Activated naive CD8-positive, alpha-beta T cell treated with anti-CD3 and anti-CD28 coated beads, Interleukin-2, amount 50 U/mL, for 24 hours (primary cell): ENCODE measurements around the gene SUSD3.
"Not testable (repeated sequence)": the region's sequence is repeated elsewhere in the genome, so short reads cannot be mapped to it uniquely, and the experiment has no call there.

Experiments
- ATAC-seq: fragments of 150-1000 bp; cut with Tn5 transposase; one replicate; pipeline ENCODE4 v1.10.0; 2021
- DNase-seq: peaks from one replicate; pipeline ENCODE4 v3.0.0; 2021
- H3K27ac Mint-ChIP-seq: one replicate; pipeline ENCODE4 v1.8.0; 2021; ENCODE audit warnings: mild to moderate bottlenecking, mixed read lengths
- H3K27me3 Mint-ChIP-seq: one replicate; pipeline ENCODE4 v1.8.0; 2021; ENCODE audit warnings: mixed read lengths
- H3K36me3 Mint-ChIP-seq: one replicate; pipeline ENCODE4 v1.8.0; 2021; ENCODE audit warnings: low read depth, mixed read lengths
- H3K4me1 Mint-ChIP-seq: one replicate; pipeline ENCODE4 v1.8.0; 2021; ENCODE audit warnings: mixed read lengths
- H3K4me3 Mint-ChIP-seq: one replicate; pipeline ENCODE4 v1.8.0; 2021; ENCODE audit warnings: mild to moderate bottlenecking, moderate library complexity, mixed read lengths
- H3K9me3 Mint-ChIP-seq: one replicate; pipeline ENCODE4 v1.8.0; 2021; ENCODE audit warnings: mixed read lengths

Gene SUSD3

GRCh38 chr9:93110311-93110855 is 51.9 kb downstream of the SUSD3 start:
- no peaks in the 10 kb centered on the region for H3K9me3 Mint-ChIP-seq
- DNase-seq (no peak), ATAC-seq (no peak)
- no peak overlapping the region for H3K4me3 Mint-ChIP-seq
- H3K36me3 Mint-ChIP-seq, result peaks cover 12% of the 10 kb centered on the region
- no peaks in the 10 kb centered on the region for H3K27me3 Mint-ChIP-seq
- H3K27ac Mint-ChIP-seq, result no peak overlapping the region
- H3K4me1 Mint-ChIP-seq, result peaks cover 50% of the 10 kb centered on the region

GRCh38 chr9:93111001-93111370 is 52.5 kb downstream of the SUSD3 start:
- ATAC-seq (no peak), DNase-seq (no peak)
- H3K4me1 Mint-ChIP-seq, result peaks cover 44% of the 10 kb centered on the region
- H3K27ac Mint-ChIP-seq, result no peak overlapping the region
- H3K9me3 Mint-ChIP-seq, result no peaks in the 10 kb centered on the region
- no peaks in the 10 kb centered on the region for H3K27me3 Mint-ChIP-seq
- peaks cover 11% of the 10 kb centered on the region for H3K36me3 Mint-ChIP-seq
- no peak overlapping the region for H3K4me3 Mint-ChIP-seq

- ATAC-seq (peak; percentile 47), DNase-seq (no peak)
- peaks cover 10% of the 10 kb centered on the region for H3K36me3 Mint-ChIP-seq
- H3K27me3 Mint-ChIP-seq, result no peaks in the 10 kb centered on the region
- peaks cover 41% of the 10 kb centered on the region for H3K4me1 Mint-ChIP-seq
- no peak overlapping the region for H3K4me3 Mint-ChIP-seq
- H3K9me3 Mint-ChIP-seq, result no peaks in the 10 kb centered on the region
- no peak overlapping the region for H3K27ac Mint-ChIP-seq
Measured at GRCh38 chr9:93111371-93112115, 53.0 kb downstream of the SUSD3 start.

- Mint-ChIP-seq H3K4me3 (no peak overlapping the region), H3K9me3 (no peaks in the 10 kb centered on the region), H3K27me3 (no peaks in the 10 kb centered on the region), H3K36me3 (peaks cover 10% of the 10 kb centered on the region), H3K4me1 (peaks cover 33% of the 10 kb centered on the region), H3K27ac (no peak overlapping the region)
- ATAC-seq (no peak), DNase-seq (no peak)
Measured at GRCh38 chr9:93112116-93112863, 53.8 kb downstream of the SUSD3 start.

- DNase-seq, result no peak
Measured at GRCh38 chr9:93112864-93113389, 54.4 kb downstream of the SUSD3 start.

GRCh38 chr9:93114169-93114983 is 55.9 kb downstream of the SUSD3 start:
- Mint-ChIP-seq H3K4me3 (no peak overlapping the region), H3K4me1 (peaks cover 20% of the 10 kb centered on the region), H3K9me3 (no peaks in the 10 kb centered on the region), H3K27ac (peak overlapping the region; percentile 49), H3K36me3 (peaks cover 7% of the 10 kb centered on the region), H3K27me3 (no peaks in the 10 kb centered on the region)
- ATAC-seq, result no peak
- no peak for DNase-seq

More at GRCh38 chr9:93112864-93113389, 54.4 kb downstream of the SUSD3 start:
- no peak overlapping the region for H3K27ac Mint-ChIP-seq
- no peak for ATAC-seq
- H3K9me3 Mint-ChIP-seq, result no peaks in the 10 kb centered on the region
- no peaks in the 10 kb centered on the region for H3K27me3 Mint-ChIP-seq
- no peak overlapping the region for H3K4me3 Mint-ChIP-seq
- peaks cover 10% of the 10 kb centered on the region for H3K36me3 Mint-ChIP-seq
- H3K4me1 Mint-ChIP-seq, result peaks cover 27% of the 10 kb centered on the region

GRCh38 chr9:93114984-93115335 is 56.5 kb downstream of the SUSD3 start:
- Mint-ChIP-seq H3K9me3 (no peaks in the 10 kb centered on the region), H3K27ac (peak overlapping the region; percentile 49), H3K36me3 (peaks cover 7% of the 10 kb centered on the region), H3K4me1 (peaks cover 23% of the 10 kb centered on the region), H3K4me3 (no peak overlapping the region), H3K27me3 (no peaks in the 10 kb centered on the region)
- no peak for DNase-seq
- ATAC-seq, result no peak

- H3K9me3 Mint-ChIP-seq, result no peaks in the 10 kb centered on the region
- peaks cover 8% of the 10 kb centered on the region for H3K36me3 Mint-ChIP-seq
- peaks cover 28% of the 10 kb centered on the region for H3K4me1 Mint-ChIP-seq
- H3K4me3 Mint-ChIP-seq, result no peak overlapping the region
- no peak overlapping the region for H3K27ac Mint-ChIP-seq
- ATAC-seq, result no peak
- H3K27me3 Mint-ChIP-seq, result no peaks in the 10 kb centered on the region
- DNase-seq, result no peak
Measured at GRCh38 chr9:93115486-93116071, 57.1 kb downstream of the SUSD3 start.

- Mint-ChIP-seq H3K36me3 (peaks cover 2% of the 10 kb centered on the region), H3K4me3 (no peak overlapping the region), H3K4me1 (peaks cover 25% of the 10 kb centered on the region), H3K27ac (no peak overlapping the region), H3K9me3 (no peaks in the 10 kb centered on the region), H3K27me3 (no peaks in the 10 kb centered on the region)
- DNase-seq (no peak), ATAC-seq (no peak)
Measured at GRCh38 chr9:93116072-93116961, 57.8 kb downstream of the SUSD3 start.

- H3K4me3 Mint-ChIP-seq, H3K27ac Mint-ChIP-seq, DNase-seq, H3K27me3 Mint-ChIP-seq, H3K9me3 Mint-ChIP-seq, ATAC-seq, H3K36me3 Mint-ChIP-seq: not testable (repeated sequence)
- H3K4me1 Mint-ChIP-seq, result peaks cover 25% of the 10 kb centered on the region
Measured at GRCh38 chr9:93117521-93117920, 59.0 kb downstream of the SUSD3 start.

GRCh38 chr9:93117924-93118862 is 59.7 kb downstream of the SUSD3 start:
- Mint-ChIP-seq H3K27me3 (no peaks in the 10 kb centered on the region), H3K27ac (peak overlapping the region; percentile 0), H3K4me1 (peaks cover 24% of the 10 kb centered on the region), H3K36me3 (peaks cover 5% of the 10 kb centered on the region), H3K9me3 (no peaks in the 10 kb centered on the region), H3K4me3 (no peak overlapping the region)
- DNase-seq, result no peak
- ATAC-seq, result no peak

- DNase-seq, result no peak
- Mint-ChIP-seq H3K36me3 (peaks cover 5% of the 10 kb centered on the region), H3K4me1 (peaks cover 23% of the 10 kb centered on the region), H3K27me3 (no peaks in the 10 kb centered on the region), H3K9me3 (no peaks in the 10 kb centered on the region), H3K4me3 (no peak overlapping the region), H3K27ac (peak overlapping the region; percentile 70)
- no peak for ATAC-seq
Measured at GRCh38 chr9:93118863-93119702, 60.6 kb downstream of the SUSD3 start.
